Measurements from ENCODE around the gene RAC3. TPM values are rescaled to one million over a fixed set of nuclear protein-coding genes. Genes with fewer than 3 reads are reported as not detected.

Gene RAC3
- polyA plus RNA-seq (2013, experiment 1 of 4): 82.3 TPM
- 64.4 TPM for polyA plus RNA-seq (2013, experiment 2 of 4)
- polyA plus RNA-seq (2013, experiment 3 of 4): 63.3 TPM
- polyA plus RNA-seq (2013, experiment 4 of 4): 56.0 TPM

DNA sequence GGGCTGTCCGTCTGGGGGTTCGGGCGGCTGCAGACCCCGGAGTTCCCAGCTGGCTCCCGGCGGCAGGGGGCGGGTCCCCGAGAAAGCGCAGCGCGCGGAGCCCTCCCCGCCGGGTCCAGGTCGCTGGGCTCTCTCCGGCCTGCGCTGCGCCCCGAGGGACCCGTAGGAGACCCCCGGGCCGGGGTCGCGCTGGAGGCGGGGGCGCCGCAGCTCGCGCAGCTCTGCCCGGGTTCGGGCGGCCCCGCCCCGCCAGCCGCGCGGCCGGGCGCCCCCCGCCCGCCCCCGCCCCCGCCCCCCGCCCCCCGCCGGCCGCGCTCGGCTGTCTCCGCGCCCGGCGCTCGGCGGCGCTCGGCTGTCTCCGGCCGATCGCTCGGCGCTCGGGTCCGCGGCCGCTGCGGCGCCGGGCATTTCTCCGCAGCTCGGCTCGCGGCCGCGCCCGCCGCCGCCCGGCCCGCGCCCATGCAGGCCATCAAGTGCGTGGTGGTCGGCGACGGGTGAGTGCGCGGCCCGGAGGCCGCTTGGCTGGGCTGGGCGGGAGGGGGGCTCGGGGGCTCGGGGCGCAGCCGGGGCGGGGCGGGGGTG lies at the start of gene RAC3:
Gene RAC3 (plus strand): TSS at position 376 of the 582 bp plus-strand sequence. CDS start 84 bp downstream, at position 460.
- 0% methylated on average over 96 of the region's 96 CpGs for WGBS, 2 experiments
- Histone ChIP-seq H3K4me3 (ENCODE audit: insufficient read depth, low read depth, low read length) (peak within 1 kb of the TSS; percentile 51), H3K9me3 (ENCODE audit: control insufficient read depth, low read length) (no peaks in the 10 kb centered on the region), H3K27me3 (ENCODE audit: control insufficient read depth, insufficient read depth, low read length, poor library complexity, severe bottlenecking) (peaks cover 2% of the 10 kb centered on the region), H3K27ac (ENCODE audit: insufficient read depth, low read depth, low read length, poor library complexity, severe bottlenecking) (peak within 1 kb of the TSS; percentile 36), H3K36me3 (ENCODE audit: control insufficient read depth, insufficient read depth, low read length) (no peaks in the 10 kb centered on the region), H3K4me1 (ENCODE audit: control insufficient read depth, insufficient read depth, low read length) (peaks cover 7% of the 10 kb centered on the region)

DNA sequence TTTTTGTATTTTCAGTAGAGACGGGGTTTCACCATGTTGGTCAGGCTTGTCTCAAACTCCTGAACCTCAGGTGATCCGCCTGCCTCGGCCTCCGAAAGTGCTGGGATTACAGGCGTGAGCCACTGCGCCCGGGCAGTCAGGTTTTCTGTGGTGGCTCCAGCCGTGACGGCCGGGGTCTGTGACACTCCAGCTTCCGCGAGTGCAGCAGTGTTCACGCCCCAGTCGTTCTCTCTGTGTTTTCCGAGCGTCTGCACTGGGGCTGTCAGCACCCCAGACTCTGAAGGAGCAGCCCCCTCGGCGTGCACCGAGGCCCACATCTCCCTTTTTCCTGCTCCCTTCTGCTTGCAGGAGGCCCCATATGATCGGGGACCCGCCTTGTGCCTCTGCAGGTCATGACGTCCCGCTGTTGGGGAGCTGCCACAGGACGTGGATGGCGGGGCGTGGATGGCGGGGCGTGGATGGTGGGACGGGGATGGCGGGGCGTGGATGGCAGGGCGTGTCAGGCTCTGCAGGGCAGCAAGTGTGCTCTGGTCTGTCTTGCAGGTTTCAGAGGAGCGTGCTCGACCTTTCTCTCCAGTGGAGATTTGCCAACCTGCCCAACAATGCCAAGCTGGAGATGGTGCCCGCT lies 48.4 kb upstream of the RAC3 start:
- peaks cover 15% of the 10 kb centered on the region for H3K36me3 ChIP-seq (ENCODE audit: control insufficient read depth, insufficient read depth, low read length)
- no peak overlapping the region for H3K4me3 ChIP-seq (ENCODE audit: insufficient read depth, low read depth, low read length)
- whole genome bisulfite sequencing, 2 experiments: 96% methylated on average over 35 of the region's 35 CpGs

DNA sequence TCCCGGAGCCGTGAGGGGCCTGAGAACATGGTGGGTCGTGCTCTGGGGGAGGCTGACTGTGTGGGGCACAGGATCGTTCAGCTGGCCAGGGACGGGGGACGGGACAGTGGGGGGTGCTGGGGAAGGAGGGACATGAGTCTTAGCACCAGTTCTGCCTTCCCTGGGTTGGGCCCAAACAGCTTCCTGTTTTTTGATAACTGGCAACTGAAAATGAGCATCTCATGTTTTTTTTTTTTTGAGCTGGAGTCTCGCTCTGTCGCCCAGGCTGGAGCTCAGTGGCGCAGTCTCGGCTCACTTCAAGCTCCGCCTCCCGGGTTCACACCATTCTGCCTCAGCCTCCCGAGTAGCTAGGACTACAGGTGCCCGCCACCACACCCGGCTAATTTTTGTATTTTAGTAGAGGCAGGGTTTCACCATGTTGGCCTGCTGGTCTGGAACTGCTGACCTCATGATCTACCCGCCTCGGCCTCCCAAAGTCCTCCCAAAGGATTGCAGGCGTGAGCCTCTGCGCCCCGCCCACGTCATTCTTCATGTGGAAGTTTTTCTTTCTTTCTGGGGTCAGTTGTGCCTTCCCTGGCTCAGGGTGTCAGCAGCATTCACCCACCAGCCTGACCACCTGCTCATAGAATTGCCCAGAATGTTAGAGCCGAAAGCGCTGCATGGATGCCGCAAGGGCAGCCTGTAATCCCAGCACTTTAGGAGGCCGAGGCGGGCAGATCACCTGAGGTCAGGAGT lies 47.7 kb upstream of the RAC3 start:
- WGBS, 2 experiments: 95% methylated on average over 26 of the region's 26 CpGs

More for the DNA sequence above, 48.4 kb upstream of the RAC3 start:
- H3K4me1 ChIP-seq (ENCODE audit: control insufficient read depth, insufficient read depth, low read length): no peaks in the 10 kb centered on the region
- H3K27me3 ChIP-seq (ENCODE audit: control insufficient read depth, insufficient read depth, low read length, poor library complexity, severe bottlenecking): no peaks in the 10 kb centered on the region
- no peaks in the 10 kb centered on the region for H3K9me3 ChIP-seq (ENCODE audit: control insufficient read depth, low read length)
- H3K27ac ChIP-seq (ENCODE audit: insufficient read depth, low read depth, low read length, poor library complexity, severe bottlenecking): no peak overlapping the region

DNA sequence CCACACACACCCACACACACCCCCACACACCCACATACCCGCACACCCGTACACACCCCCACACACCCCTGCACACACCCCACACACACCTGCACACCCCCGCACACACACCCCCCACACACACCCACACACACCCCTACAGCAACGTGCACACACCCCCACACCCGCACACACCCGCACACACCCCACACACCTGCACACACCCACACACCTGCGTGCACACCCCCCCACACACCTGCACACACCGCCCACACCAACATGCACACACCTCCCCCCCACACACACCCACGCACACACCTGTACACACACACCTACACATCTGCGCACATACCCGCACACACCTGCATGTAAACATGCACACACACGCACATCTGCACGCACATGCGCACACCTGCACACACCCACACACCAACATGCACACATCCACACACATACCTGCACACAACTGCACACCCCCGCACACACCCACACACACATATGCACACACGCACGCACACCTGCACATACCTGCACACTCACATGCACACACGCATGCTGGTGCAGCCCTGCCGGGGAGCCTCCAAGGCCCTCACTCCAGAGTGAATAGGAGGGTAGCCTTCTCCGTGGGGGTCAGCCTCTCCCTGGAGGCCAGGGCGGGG lies 46.6 kb upstream of the RAC3 start:
- H3K4me1 ChIP-seq (ENCODE audit: control insufficient read depth, insufficient read depth, low read length): no peaks in the 10 kb centered on the region
- no peaks in the 10 kb centered on the region for H3K9me3 ChIP-seq (ENCODE audit: control insufficient read depth, low read length)
- peaks cover 15% of the 10 kb centered on the region for H3K36me3 ChIP-seq (ENCODE audit: control insufficient read depth, insufficient read depth, low read length)
- WGBS, 2 experiments: 92% methylated on average over 20 of the region's 21 CpGs
- H3K27me3 ChIP-seq (ENCODE audit: control insufficient read depth, insufficient read depth, low read length, poor library complexity, severe bottlenecking): no peaks in the 10 kb centered on the region
- no peak overlapping the region for H3K4me3 ChIP-seq (ENCODE audit: insufficient read depth, low read depth, low read length)
- no peak overlapping the region for H3K27ac ChIP-seq (ENCODE audit: insufficient read depth, low read depth, low read length, poor library complexity, severe bottlenecking)

More for the DNA sequence above, 47.7 kb upstream of the RAC3 start:
- Histone ChIP-seq H3K4me3 (ENCODE audit: insufficient read depth, low read depth, low read length) (no peak overlapping the region), H3K4me1 (ENCODE audit: control insufficient read depth, insufficient read depth, low read length) (no peaks in the 10 kb centered on the region), H3K27me3 (ENCODE audit: control insufficient read depth, insufficient read depth, low read length, poor library complexity, severe bottlenecking) (no peaks in the 10 kb centered on the region), H3K9me3 (ENCODE audit: control insufficient read depth, low read length) (no peaks in the 10 kb centered on the region), H3K36me3 (ENCODE audit: control insufficient read depth, insufficient read depth, low read length) (peaks cover 15% of the 10 kb centered on the region), H3K27ac (ENCODE audit: insufficient read depth, low read depth, low read length, poor library complexity, severe bottlenecking) (no peak overlapping the region)

DNA sequence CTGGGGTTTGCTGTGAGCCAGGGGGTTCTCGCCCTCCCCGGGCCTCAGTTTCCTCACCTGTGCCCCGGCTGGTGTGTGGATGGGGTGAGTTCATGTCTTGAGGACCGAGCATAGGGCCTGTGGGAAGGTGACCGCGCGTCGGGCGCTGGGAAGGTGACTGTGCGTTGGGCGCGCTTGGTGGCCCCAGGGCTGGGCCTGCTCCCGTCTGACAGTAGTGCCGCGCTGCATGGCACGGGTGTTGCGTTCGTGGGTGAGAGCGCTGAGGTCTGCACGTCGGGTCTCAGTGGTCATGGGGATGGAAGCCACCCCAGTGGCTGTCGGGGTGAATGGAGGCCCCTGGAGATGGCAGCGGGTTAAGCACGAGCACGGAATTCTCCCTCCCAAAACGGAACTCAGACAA lies 44.9 kb upstream of the RAC3 start:
- Histone ChIP-seq H3K27me3 (ENCODE audit: control insufficient read depth, insufficient read depth, low read length, poor library complexity, severe bottlenecking) (no peaks in the 10 kb centered on the region), H3K4me3 (ENCODE audit: insufficient read depth, low read depth, low read length) (no peak overlapping the region), H3K27ac (ENCODE audit: insufficient read depth, low read depth, low read length, poor library complexity, severe bottlenecking) (no peak overlapping the region), H3K4me1 (ENCODE audit: control insufficient read depth, insufficient read depth, low read length) (peaks cover 8% of the 10 kb centered on the region), H3K9me3 (ENCODE audit: control insufficient read depth, low read length) (no peaks in the 10 kb centered on the region), H3K36me3 (ENCODE audit: control insufficient read depth, insufficient read depth, low read length) (peaks cover 13% of the 10 kb centered on the region)
- WGBS, 2 experiments: 95 to 97% methylated on average over 26 of the region's 26 CpGs

DNA sequence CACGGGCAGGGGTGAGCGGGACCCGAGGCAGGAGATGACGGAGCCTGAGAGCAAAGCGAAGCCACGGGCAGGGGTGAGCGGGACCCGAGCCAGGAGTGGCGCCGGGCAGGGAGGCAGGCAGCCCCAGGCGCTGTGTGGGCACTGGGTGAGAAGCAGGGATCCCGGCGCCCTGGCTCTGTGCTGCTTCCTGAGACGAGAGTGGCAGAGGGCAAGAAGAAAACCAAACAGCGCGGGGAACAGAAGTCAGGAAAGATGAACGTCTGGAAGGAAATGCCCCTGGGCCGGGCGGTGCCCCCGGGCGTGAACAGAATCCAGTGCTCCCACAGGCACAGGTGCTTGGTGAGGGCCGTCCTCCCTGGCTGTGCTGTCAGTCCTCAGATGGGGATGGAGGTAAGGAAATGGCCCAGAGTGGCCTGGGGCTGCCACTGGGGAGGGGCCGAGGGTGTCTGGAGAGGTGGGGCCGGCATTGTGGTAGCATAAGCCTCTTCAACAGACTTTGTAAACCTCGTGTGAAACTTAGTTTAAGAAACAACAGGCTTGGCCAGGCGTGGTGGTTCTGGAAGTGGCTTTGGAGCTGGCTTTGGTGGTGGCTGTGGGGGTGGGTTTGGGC lies 44.2 kb upstream of the RAC3 start:
- 94 to 95% methylated on average over 26 of the region's 26 CpGs for WGBS, 2 experiments
- Histone ChIP-seq H3K27me3 (ENCODE audit: control insufficient read depth, insufficient read depth, low read length, poor library complexity, severe bottlenecking) (no peaks in the 10 kb centered on the region), H3K36me3 (ENCODE audit: control insufficient read depth, insufficient read depth, low read length) (peaks cover 13% of the 10 kb centered on the region), H3K4me3 (ENCODE audit: insufficient read depth, low read depth, low read length) (no peak overlapping the region), H3K9me3 (ENCODE audit: control insufficient read depth, low read length) (no peaks in the 10 kb centered on the region), H3K4me1 (ENCODE audit: control insufficient read depth, insufficient read depth, low read length) (peaks cover 15% of the 10 kb centered on the region), H3K27ac (ENCODE audit: insufficient read depth, low read depth, low read length, poor library complexity, severe bottlenecking) (no peak overlapping the region)

DNA sequence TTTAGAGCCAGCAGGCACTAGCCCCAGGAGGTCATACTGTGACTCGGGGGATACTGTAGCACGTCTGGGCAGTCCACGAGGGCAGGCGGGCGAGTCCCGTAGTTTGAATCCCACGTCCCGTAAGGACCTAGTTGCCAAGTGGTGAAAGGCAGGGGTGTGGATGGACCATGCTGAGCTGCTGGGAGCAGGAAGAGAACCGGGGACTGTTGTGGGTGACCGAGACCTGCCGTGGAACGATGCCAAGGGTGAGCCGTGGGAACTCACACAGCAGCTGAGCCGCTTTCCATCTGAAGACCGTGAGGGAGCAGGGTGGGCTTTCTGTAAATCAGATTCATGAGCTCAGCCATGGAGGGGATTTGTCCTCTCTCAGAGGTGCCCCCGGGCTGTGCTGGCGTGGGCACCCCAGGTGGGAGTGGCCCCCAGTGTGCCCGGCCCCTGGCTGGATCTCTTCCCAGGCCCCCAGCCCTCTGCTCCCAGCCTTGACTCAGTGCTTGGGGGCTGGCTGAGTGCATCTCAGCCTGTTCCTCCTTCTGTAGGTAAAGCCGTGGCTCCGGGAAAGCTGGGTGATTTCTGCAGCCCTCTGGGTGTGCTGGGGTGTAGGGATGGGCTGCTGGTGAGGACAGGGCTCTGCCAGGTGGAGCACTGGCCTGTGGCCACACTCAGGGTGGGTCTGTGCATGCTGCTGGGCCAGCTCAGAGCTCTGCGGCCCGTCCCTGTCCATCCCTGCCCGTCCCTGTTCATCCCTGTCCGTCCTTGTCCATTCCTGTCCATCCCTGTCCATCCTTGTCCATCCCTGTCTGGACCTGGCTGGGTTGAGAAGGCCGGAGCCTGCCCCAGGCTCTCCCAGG lies 40.4 kb upstream of the RAC3 start:
- H3K36me3 ChIP-seq (ENCODE audit: control insufficient read depth, insufficient read depth, low read length): peaks cover 4% of the 10 kb centered on the region
- H3K4me3 ChIP-seq (ENCODE audit: insufficient read depth, low read depth, low read length): no peak overlapping the region
- H3K27ac ChIP-seq (ENCODE audit: insufficient read depth, low read depth, low read length, poor library complexity, severe bottlenecking): peak overlapping the region; percentile 93
- H3K4me1 ChIP-seq (ENCODE audit: control insufficient read depth, insufficient read depth, low read length): peaks cover 50% of the 10 kb centered on the region
- WGBS, 2 experiments: 90 to 91% methylated on average over 25 of the region's 25 CpGs
- no peaks in the 10 kb centered on the region for H3K27me3 ChIP-seq (ENCODE audit: control insufficient read depth, insufficient read depth, low read length, poor library complexity, severe bottlenecking)
- H3K9me3 ChIP-seq (ENCODE audit: control insufficient read depth, low read length): no peaks in the 10 kb centered on the region

DNA sequence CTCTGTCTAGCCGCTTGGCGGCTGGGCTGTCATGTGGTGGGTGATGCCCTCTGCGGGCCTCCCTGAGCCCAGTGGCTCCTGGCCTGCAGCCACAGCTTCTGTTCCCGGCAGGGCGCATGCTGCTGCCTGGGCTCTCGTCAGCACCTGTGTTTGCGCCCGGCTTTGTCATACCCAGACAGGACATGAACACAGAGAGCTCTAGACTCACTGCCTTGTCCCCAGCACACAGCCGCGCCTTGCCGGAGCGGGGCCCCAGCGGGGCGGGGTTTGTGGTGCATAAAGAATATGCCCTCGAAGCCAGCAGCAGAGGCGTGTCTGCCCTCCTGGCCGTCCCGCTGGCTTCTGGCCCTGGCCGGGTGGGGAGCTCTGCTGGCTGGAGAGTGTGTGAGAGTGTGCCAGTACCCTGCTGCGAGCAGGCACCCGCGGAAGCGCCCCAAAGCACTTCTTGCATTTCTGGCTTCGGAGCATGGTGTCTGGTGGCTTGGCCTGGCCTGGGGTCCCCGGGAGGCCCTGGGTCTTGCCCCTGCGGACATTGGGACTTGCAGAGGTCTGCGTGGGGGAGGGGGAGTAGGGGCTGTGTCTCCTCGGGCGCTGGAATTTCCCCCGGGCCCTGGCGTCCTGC lies 39.7 kb upstream of the RAC3 start:
- H3K27me3 ChIP-seq (ENCODE audit: control insufficient read depth, insufficient read depth, low read length, poor library complexity, severe bottlenecking): no peaks in the 10 kb centered on the region
- H3K9me3 ChIP-seq (ENCODE audit: control insufficient read depth, low read length): no peaks in the 10 kb centered on the region
- H3K4me1 ChIP-seq (ENCODE audit: control insufficient read depth, insufficient read depth, low read length): peaks cover 50% of the 10 kb centered on the region
- H3K36me3 ChIP-seq (ENCODE audit: control insufficient read depth, insufficient read depth, low read length): peaks cover 4% of the 10 kb centered on the region
- WGBS, 2 experiments: 34 to 35% methylated on average over 31 of the region's 31 CpGs
- peak overlapping the region; percentile 6 for H3K4me3 ChIP-seq (ENCODE audit: insufficient read depth, low read depth, low read length)
- peak overlapping the region; percentile 93 for H3K27ac ChIP-seq (ENCODE audit: insufficient read depth, low read depth, low read length, poor library complexity, severe bottlenecking)
